Liver (tissue), 9 donors: ENCODE data around the gene RASGRF2. TPM values are rescaled to one million over a fixed set of nuclear protein-coding genes. Genes with fewer than 3 reads are reported as not detected.

Experiments used
- DNase-seq: peaks from one replicate; pipeline ENCODE4 v3.0.0-alpha.2; 2017; ENCODE audit warnings: low spot score
- H3K27ac ChIP-seq, 2 donors: one replicate each; pipeline ENCODE4 v1.7.0; 2013; ENCODE audit warnings: inconsistent platforms in 2 of 2, low read length in 2 of 2, control low read depth in 1 of 2, low read depth in 1 of 2, mild to moderate bottlenecking in 1 of 2
- H3K27me3 ChIP-seq, 4 donors: one replicate each; pipeline versions ENCODE4 v1.6.1 to v1.7.0; 2013; ENCODE audit warnings: low read length in 3 of 4, inconsistent platforms in 1 of 4, mild to moderate bottlenecking in 1 of 4, moderate library complexity in 1 of 4; ENCODE audit not compliant: control insufficient read depth in 4 of 4, insufficient read depth in 4 of 4
- H3K36me3 ChIP-seq, 4 donors: one replicate each; pipeline versions ENCODE4 v1.6.1 to v1.7.0; 2013; ENCODE audit warnings: low read length in 3 of 4, mild to moderate bottlenecking in 3 of 4, low read depth in 1 of 4, moderate library complexity in 1 of 4; ENCODE audit not compliant: control insufficient read depth in 4 of 4, insufficient read depth in 3 of 4
- H3K4me1 ChIP-seq, 4 donors: one replicate each; pipeline versions ENCODE4 v1.6.1 to v1.7.0; 2013; ENCODE audit warnings: low read length in 3 of 4, mild to moderate bottlenecking in 3 of 4, moderate library complexity in 1 of 4; ENCODE audit not compliant: control insufficient read depth in 4 of 4, insufficient read depth in 4 of 4
- H3K4me3 ChIP-seq, 3 donors: one replicate each; pipeline versions ENCODE4 v1.6.1 to v1.7.0; 2013; ENCODE audit warnings: low read length in 3 of 3, control low read depth in 1 of 3, low read depth in 1 of 3, mild to moderate bottlenecking in 1 of 3
- H3K9ac ChIP-seq, 2 donors: one replicate each; pipeline ENCODE4 v1.7.0; 2013; ENCODE audit warnings: low read length in 2 of 2, mild to moderate bottlenecking in 2 of 2, moderate library complexity in 2 of 2, control low read depth in 1 of 2, low read depth in 1 of 2
- H3K9me3 ChIP-seq, 4 donors: one replicate each; pipeline versions ENCODE4 v1.6.1 to v1.7.0; 2013; ENCODE audit warnings: low read length in 3 of 4; ENCODE audit not compliant: control insufficient read depth in 4 of 4
- ATF3 ChIP-seq: IDR thresholded peaks from 2 replicates; pipeline ENCODE4 v1.6.1; 2016; ENCODE audit warnings: antibody characterized with exemption
- EGR1 ChIP-seq, 2 donors: IDR thresholded peaks; 2 replicates each; pipeline ENCODE4 v1.6.1; 2016 to 2018; ENCODE audit warnings: antibody characterized with exemption in 2 of 2, low read depth in 2 of 2
- FOXA1 ChIP-seq: IDR thresholded peaks from 2 replicates; pipeline ENCODE4 v1.6.1; 2016; ENCODE audit warnings: antibody characterized with exemption
- FOXA2 ChIP-seq: IDR thresholded peaks from 2 replicates; pipeline ENCODE4 v1.6.1; 2016; ENCODE audit warnings: antibody characterized with exemption
- GABPA ChIP-seq, 2 donors: IDR thresholded peaks in 1 of 2; conservative IDR thresholded peaks in 1 of 2; 2 replicates each; pipeline ENCODE4 v1.6.1; 2016; ENCODE audit warnings: antibody characterized with exemption in 2 of 2, mild to moderate bottlenecking in 1 of 2, moderate library complexity in 1 of 2
- HNF4A ChIP-seq, 2 donors: conservative IDR thresholded peaks; 2 replicates each; pipeline ENCODE4 v1.6.1; 2016; ENCODE audit warnings: antibody characterized with exemption in 2 of 2, mild to moderate bottlenecking in 2 of 2
- HNF4G ChIP-seq: IDR thresholded peaks from 2 replicates; pipeline ENCODE4 v1.6.1; 2016; ENCODE audit warnings: antibody characterized with exemption
- JUND ChIP-seq, 2 donors: IDR thresholded peaks; 2 replicates each; pipeline ENCODE4 v1.6.1; 2016; ENCODE audit warnings: antibody characterized with exemption in 2 of 2
- MAX ChIP-seq: IDR thresholded peaks from 2 replicates; pipeline ENCODE4 v1.6.1; 2016; ENCODE audit warnings: antibody characterized with exemption
- RAD21 ChIP-seq, 2 donors: IDR thresholded peaks; 2 replicates each; pipeline ENCODE4 v1.6.1; 2016; ENCODE audit warnings: antibody characterized with exemption in 2 of 2, mild to moderate bottlenecking in 2 of 2
- REST ChIP-seq: IDR thresholded peaks from 2 replicates; pipeline ENCODE4 v1.6.1; 2016; ENCODE audit warnings: antibody characterized with exemption, mild to moderate bottlenecking
- SP1 ChIP-seq: IDR thresholded peaks from 2 replicates; pipeline ENCODE4 v1.6.1; 2018; ENCODE audit warnings: antibody characterized with exemption, mild to moderate bottlenecking
- TAF1 ChIP-seq: conservative IDR thresholded peaks from 2 replicates; pipeline ENCODE4 v1.6.1; 2016; ENCODE audit warnings: antibody characterized with exemption, mild to moderate bottlenecking
- YY1 ChIP-seq: IDR thresholded peaks from 2 replicates; pipeline ENCODE4 v1.6.1; 2016; ENCODE audit warnings: antibody characterized with exemption, mild to moderate bottlenecking
- WGBS: extraction: QIAGEN DNeasy Blood & Tissue Kit; methylation state at CpG from one replicate; pipeline ENCODE4 v1.1.7; 2013; 5-methylcytosine and 5-hydroxymethylcytosine counted together
- polyA plus RNA-seq, 2 donors: library from polyadenylated mRNA; stranded (reverse) in 1 of 2; unstranded in 1 of 2; fragments of 200-250 nt in 1 of 2; fragments of >200 nt in 1 of 2; fragmentation: Nextera tagmentation in 1 of 2; extraction: Ambion mirVana in 1 of 2; gene quantifications; one replicate each; pipeline versions ENCODE4 v1.2.1 to v1.2.3, GENCODE V29; 2013 to 2015
- total RNA-seq, 2 donors: library from RNA; depleted of rRNA; stranded (reverse); fragments of >200 nt; gene quantifications; one replicate each; pipeline ENCODE4 v1.2.3, GENCODE V29; 2014
- TF ChIP-seq, protein P1 (sequence below): fragments of 150-350 bp; IDR thresholded peaks from 2 replicates; pipeline ENCODE4 v1.5.1; 2017; ENCODE audit warnings: improper control_type of control experiment, low read depth, low read length; ENCODE audit not compliant: missing input control
- TF ChIP-seq, protein P2 (sequence below): IDR thresholded peaks from 2 replicates; pipeline ENCODE4 v1.6.1; 2016; ENCODE audit warnings: antibody characterized with exemption
- donor health status: healthy.
- donor health status: healthy.
- donor health status: healthy.
- donor health status: healthy.
- donor health status: healthy.

The RASGRF2 gene
- total and polyA plus RNA-seq, 4 donors, result 0.12 to 3.3 (median 0.23) TPM

GRCh38 chr5:80953587-80953986 is 6.6 kb upstream of the RASGRF2 start:
- H3K36me3 ChIP-seq, result no peaks in the 10 kb centered on the region
- no peaks in the 10 kb centered on the region for H3K27me3 ChIP-seq
- no peaks in the 10 kb centered on the region for H3K9me3 ChIP-seq
- WGBS, result 93% methylated on average over 5 of the region's 5 CpGs
- no peak overlapping the region for H3K9ac ChIP-seq
- no peak overlapping the region for H3K27ac ChIP-seq
- TF ChIP-seq, protein P1, sequence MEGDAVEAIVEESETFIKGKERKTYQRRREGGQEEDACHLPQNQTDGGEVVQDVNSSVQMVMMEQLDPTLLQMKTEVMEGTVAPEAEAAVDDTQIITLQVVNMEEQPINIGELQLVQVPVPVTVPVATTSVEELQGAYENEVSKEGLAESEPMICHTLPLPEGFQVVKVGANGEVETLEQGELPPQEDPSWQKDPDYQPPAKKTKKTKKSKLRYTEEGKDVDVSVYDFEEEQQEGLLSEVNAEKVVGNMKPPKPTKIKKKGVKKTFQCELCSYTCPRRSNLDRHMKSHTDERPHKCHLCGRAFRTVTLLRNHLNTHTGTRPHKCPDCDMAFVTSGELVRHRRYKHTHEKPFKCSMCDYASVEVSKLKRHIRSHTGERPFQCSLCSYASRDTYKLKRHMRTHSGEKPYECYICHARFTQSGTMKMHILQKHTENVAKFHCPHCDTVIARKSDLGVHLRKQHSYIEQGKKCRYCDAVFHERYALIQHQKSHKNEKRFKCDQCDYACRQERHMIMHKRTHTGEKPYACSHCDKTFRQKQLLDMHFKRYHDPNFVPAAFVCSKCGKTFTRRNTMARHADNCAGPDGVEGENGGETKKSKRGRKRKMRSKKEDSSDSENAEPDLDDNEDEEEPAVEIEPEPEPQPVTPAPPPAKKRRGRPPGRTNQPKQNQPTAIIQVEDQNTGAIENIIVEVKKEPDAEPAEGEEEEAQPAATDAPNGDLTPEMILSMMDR, result no peak
- TF ChIP-seq EGR1 (IDR thresholded peaks at IDR 0.05; ENCODE audit: low read depth in 2 of 2) (no peak), YY1 (no peak), HNF4A (conservative IDR thresholded peaks at IDR 0.05) (no peak), TAF1 (no peak), RAD21 (IDR thresholded peaks at IDR 0.05) (no peak), SP1 (no peak), FOXA2 (no peak), JUND (IDR thresholded peaks at IDR 0.05) (no peak), FOXA1 (no peak), HNF4G (no peak)
- TF ChIP-seq, protein P2, sequence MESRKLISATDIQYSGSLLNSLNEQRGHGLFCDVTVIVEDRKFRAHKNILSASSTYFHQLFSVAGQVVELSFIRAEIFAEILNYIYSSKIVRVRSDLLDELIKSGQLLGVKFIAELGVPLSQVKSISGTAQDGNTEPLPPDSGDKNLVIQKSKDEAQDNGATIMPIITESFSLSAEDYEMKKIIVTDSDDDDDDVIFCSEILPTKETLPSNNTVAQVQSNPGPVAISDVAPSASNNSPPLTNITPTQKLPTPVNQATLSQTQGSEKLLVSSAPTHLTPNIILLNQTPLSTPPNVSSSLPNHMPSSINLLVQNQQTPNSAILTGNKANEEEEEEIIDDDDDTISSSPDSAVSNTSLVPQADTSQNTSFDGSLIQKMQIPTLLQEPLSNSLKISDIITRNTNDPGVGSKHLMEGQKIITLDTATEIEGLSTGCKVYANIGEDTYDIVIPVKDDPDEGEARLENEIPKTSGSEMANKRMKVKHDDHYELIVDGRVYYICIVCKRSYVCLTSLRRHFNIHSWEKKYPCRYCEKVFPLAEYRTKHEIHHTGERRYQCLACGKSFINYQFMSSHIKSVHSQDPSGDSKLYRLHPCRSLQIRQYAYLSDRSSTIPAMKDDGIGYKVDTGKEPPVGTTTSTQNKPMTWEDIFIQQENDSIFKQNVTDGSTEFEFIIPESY, result no peak
- DNase-seq, result no peak
- no peak overlapping the region for H3K4me3 ChIP-seq
- H3K4me1 ChIP-seq, result no peaks in the 10 kb centered on the region

- 80% methylated on average over 2 of the region's 2 CpGs for WGBS
- H3K27ac ChIP-seq, result no peak overlapping the region
- no peaks in the 10 kb centered on the region for H3K9me3 ChIP-seq
- DNase-seq, result no peak
- no peaks in the 10 kb centered on the region for H3K36me3 ChIP-seq
- TF ChIP-seq REST, result no peak
- no peak for TF ChIP-seq EGR1 (IDR thresholded peaks at IDR 0.05; ENCODE audit: low read depth in 2 of 2)
- TF ChIP-seq GABPA (IDR thresholded peaks at IDR 0.05 in 1 of 2, conservative IDR thresholded peaks at IDR 0.05 in 1 of 2), result no peak
- no peak for TF ChIP-seq MAX
- TF ChIP-seq SP1, result no peak
- no peak for TF ChIP-seq HNF4A (conservative IDR thresholded peaks at IDR 0.05)
- TF ChIP-seq, protein P2, result no peak
- no peak for TF ChIP-seq ATF3
- no peak for TF ChIP-seq JUND (IDR thresholded peaks at IDR 0.05)
- no peak for TF ChIP-seq HNF4G
- TF ChIP-seq, protein P1, result no peak
- no peak for TF ChIP-seq FOXA2
- H3K4me3 ChIP-seq, result no peak overlapping the region
- no peak overlapping the region for H3K9ac ChIP-seq
- H3K27me3 ChIP-seq, result peaks cover 0 to 4% (median 0%) of the 10 kb centered on the region in 4 donors
- peaks cover 3 to 5% (median 4%) of the 10 kb centered on the region in 4 donors for H3K4me1 ChIP-seq
Measured at GRCh38 chr5:80955082-80955590, 5.0 kb upstream of the RASGRF2 start.
